ENCODE measurements around the gene PARVB. TPM values are rescaled to one million over a fixed set of nuclear protein-coding genes. Genes with fewer than 3 reads are reported as not detected.

Gene PARVB
- total and polyA plus RNA-seq, 9 of the 15 experiments (the other 6 are each of a cell fraction or from before 2014, with no cell fraction given) = 1.1 to 59.2 (median 29.2) TPM

DNA sequence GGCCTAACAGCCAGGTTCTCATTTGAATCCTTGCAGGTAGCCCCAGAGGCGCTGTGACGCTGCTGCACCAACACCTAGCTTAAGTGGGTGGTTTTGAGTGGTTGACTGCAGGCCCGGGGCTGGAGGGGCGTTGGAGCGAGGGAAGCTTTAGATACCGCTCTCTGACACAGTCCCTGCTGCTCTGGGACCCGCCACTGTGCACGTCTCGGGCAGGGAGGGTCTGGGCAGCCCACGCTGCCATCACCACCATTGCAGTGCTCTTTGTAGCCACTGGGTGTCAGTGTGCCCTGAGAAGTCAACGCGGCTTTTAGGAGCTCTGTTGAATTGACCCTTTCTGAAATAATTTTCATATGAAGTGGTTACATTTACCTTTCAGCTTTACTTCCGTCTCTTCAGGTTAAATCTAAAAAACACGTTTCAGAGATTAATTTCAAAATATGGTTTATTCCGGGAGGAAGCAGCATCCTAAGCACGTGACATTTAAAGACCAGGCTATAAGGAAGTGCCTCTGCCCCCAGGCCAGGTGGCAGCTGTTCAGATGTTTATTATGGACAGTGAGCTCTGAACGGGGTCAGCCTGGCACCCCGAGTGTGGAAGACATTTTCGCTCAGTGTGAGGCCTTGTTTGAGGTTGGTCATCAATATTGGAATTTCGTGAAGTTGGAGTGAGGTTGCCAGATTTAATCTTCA, 30.9 kb upstream of the PARVB start:
- no TSS peak for BruUV-seq (replicated peaks)
- peaks cover 75% of the 10 kb centered on the region; the same call in 2 of the 3 replicates for H3K36me3 ChIP-seq (ENCODE audit: control insufficient read depth, insufficient read depth, low read length)
- no peak overlapping the region for H3K27ac ChIP-seq (ENCODE audit: extremely low read depth, low read depth, low read length)
- no peaks in the 10 kb centered on the region for H3K9me3 ChIP-seq (replicated peaks; ENCODE audit: control insufficient read depth, insufficient read depth, low read depth, low read length)
- FAIRE-seq (peak; percentile 79), ATAC-seq (peak; percentile 88), DNase-seq (ENCODE audit: extremely low read depth in 1 of 4, low spot score in 3 of 4) (peak; percentile 56 to 59 (median 57))
- no peak overlapping the region for H3K9ac ChIP-seq (ENCODE audit: insufficient read depth in 1 of 2, low read depth in 2 of 2, low read length in 2 of 2)
- no peaks in the 10 kb centered on the region for H3K79me2 ChIP-seq (ENCODE audit: control insufficient read depth, insufficient read depth, low read length)
- no peak overlapping the region for H2AFZ ChIP-seq (ENCODE audit: low read depth, low read length)
- peaks cover 0 to 7% of the 10 kb centered on the region in 2 experiments; a peak in 1 of 5 replicates for H3K4me1 ChIP-seq (replicated peaks in 1 of 2; ENCODE audit: control insufficient read depth in 2 of 2, insufficient read depth in 2 of 2, low read length in 2 of 2)
- intact Hi-C loops (cut with micrococcal nuclease) (loop anchor here (1.0 to 10.0 kb wide), 2 partner anchors 92 to 632 kb away; no protein-coding TSS in a partner anchor), in situ Hi-C loops (cut with MboI) (no loop called here)
- WGBS (ENCODE audit: insufficient coverage, low coverage, missing lambda C conversion rate) = 38% methylated on average over 18 of the region's 20 CpGs
- H3K4me3 ChIP-seq = no peak overlapping the region
- ChIA-PET POLR2A (interaction anchor here (0.6 to 1.2 kb wide), 4 partner anchors 9 to 156 kb away, joined by 3 to 8 read pairs (median 4); no protein-coding TSS in a partner anchor), CTCF (ENCODE audit: low intra/inter-chr PET ratio) (interaction anchor here (0.6 to 2.1 kb wide), 4 partner anchors 88 to 631 kb away, joined by 3 to 20 read pairs (median 6); no protein-coding TSS in a partner anchor)
- H3K4me2 ChIP-seq (ENCODE audit: insufficient read depth, low read length) = no peak overlapping the region
- no peaks in the 10 kb centered on the region for H3K27me3 ChIP-seq (ENCODE audit: control insufficient read depth in 2 of 2, insufficient read depth in 2 of 2, low read length in 2 of 2)
- H4K20me1 ChIP-seq (replicated peaks; ENCODE audit: control insufficient read depth, insufficient read depth, low read length) = peaks cover 10% of the 10 kb centered on the region; the same call in 1 of the 2 replicates
- no peaks in the 10 kb centered on the region for H3K9me1 ChIP-seq (ENCODE audit: control insufficient read depth, insufficient read depth, low read length)
- TF ChIP-seq, protein P1, sequence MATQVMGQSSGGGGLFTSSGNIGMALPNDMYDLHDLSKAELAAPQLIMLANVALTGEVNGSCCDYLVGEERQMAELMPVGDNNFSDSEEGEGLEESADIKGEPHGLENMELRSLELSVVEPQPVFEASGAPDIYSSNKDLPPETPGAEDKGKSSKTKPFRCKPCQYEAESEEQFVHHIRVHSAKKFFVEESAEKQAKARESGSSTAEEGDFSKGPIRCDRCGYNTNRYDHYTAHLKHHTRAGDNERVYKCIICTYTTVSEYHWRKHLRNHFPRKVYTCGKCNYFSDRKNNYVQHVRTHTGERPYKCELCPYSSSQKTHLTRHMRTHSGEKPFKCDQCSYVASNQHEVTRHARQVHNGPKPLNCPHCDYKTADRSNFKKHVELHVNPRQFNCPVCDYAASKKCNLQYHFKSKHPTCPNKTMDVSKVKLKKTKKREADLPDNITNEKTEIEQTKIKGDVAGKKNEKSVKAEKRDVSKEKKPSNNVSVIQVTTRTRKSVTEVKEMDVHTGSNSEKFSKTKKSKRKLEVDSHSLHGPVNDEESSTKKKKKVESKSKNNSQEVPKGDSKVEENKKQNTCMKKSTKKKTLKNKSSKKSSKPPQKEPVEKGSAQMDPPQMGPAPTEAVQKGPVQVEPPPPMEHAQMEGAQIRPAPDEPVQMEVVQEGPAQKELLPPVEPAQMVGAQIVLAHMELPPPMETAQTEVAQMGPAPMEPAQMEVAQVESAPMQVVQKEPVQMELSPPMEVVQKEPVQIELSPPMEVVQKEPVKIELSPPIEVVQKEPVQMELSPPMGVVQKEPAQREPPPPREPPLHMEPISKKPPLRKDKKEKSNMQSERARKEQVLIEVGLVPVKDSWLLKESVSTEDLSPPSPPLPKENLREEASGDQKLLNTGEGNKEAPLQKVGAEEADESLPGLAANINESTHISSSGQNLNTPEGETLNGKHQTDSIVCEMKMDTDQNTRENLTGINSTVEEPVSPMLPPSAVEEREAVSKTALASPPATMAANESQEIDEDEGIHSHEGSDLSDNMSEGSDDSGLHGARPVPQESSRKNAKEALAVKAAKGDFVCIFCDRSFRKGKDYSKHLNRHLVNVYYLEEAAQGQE (IDR thresholded peaks at IDR 0.05; ENCODE audit: borderline replicate concordance) = peak; percentile 76
- TF ChIP-seq, protein P1 (CRISPR knock-in tag; IDR thresholded peaks at IDR 0.05; ENCODE audit: low read depth) = no peak
- TF ChIP-seq, protein P2, sequence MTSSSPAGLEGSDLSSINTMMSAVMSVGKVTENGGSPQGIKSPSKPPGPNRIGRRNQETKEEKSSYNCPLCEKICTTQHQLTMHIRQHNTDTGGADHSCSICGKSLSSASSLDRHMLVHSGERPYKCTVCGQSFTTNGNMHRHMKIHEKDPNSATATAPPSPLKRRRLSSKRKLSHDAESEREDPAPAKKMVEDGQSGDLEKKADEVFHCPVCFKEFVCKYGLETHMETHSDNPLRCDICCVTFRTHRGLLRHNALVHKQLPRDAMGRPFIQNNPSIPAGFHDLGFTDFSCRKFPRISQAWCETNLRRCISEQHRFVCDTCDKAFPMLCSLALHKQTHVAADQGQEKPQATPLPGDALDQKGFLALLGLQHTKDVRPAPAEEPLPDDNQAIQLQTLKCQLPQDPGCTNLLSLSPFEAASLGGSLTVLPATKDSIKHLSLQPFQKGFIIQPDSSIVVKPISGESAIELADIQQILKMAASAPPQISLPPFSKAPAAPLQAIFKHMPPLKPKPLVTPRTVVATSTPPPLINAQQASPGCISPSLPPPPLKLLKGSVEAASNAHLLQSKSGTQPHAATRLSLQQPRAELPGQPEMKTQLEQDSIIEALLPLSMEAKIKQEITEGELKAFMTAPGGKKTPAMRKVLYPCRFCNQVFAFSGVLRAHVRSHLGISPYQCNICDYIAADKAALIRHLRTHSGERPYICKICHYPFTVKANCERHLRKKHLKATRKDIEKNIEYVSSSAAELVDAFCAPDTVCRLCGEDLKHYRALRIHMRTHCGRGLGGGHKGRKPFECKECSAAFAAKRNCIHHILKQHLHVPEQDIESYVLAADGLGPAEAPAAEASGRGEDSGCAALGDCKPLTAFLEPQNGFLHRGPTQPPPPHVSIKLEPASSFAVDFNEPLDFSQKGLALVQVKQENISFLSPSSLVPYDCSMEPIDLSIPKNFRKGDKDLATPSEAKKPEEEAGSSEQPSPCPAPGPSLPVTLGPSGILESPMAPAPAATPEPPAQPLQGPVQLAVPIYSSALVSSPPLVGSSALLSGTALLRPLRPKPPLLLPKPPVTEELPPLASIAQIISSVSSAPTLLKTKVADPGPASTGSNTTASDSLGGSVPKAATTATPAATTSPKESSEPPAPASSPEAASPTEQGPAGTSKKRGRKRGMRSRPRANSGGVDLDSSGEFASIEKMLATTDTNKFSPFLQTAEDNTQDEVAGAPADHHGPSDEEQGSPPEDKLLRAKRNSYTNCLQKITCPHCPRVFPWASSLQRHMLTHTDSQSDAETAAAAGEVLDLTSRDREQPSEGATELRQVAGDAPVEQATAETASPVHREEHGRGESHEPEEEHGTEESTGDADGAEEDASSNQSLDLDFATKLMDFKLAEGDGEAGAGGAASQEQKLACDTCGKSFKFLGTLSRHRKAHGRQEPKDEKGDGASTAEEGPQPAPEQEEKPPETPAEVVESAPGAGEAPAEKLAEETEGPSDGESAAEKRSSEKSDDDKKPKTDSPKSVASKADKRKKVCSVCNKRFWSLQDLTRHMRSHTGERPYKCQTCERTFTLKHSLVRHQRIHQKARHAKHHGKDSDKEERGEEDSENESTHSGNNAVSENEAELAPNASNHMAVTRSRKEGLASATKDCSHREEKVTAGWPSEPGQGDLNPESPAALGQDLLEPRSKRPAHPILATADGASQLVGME (CRISPR knock-in tag; IDR thresholded peaks at IDR 0.05) = no peak
- TF ChIP-seq SMC3 (conservative IDR thresholded peaks at IDR 0.05; ENCODE audit: insufficient read depth, low read depth, low read length) (peak; percentile 74), ZNF224 (CRISPR knock-in tag; IDR thresholded peaks at IDR 0.05) (no peak), ZNF23 (CRISPR knock-in tag; IDR thresholded peaks at IDR 0.05) (no peak), ZBTB7A (IDR thresholded peaks at IDR 0.05; ENCODE audit: borderline replicate concordance, control insufficient read depth, low read depth, low read length) (no peak)
